Chondrocyte (in vitro differentiated cells): ENCODE results near the gene C2orf92. TPM values are rescaled to one million over a fixed set of nuclear protein-coding genes. Genes with fewer than 3 reads are reported as not detected.

Experiments
- DNase-seq: peaks from one replicate; pipeline ENCODE4 v3.0.0; 2021; ENCODE audit warnings: mixed read lengths, low spot score
- H3K27ac Mint-ChIP-seq: one replicate; pipeline ENCODE4 v1.8.0; 2021; ENCODE audit warnings: mild to moderate bottlenecking, moderate library complexity, mixed read lengths; ENCODE audit not compliant: unreplicated experiment
- H3K27me3 Mint-ChIP-seq: 2 replicates; pipeline ENCODE4 v1.8.0; 2021; ENCODE audit warnings: low read depth, mixed read lengths
- H3K36me3 Mint-ChIP-seq: 2 replicates; pipeline ENCODE4 v1.8.0; 2021; ENCODE audit warnings: low read depth, mixed read lengths
- H3K4me1 Mint-ChIP-seq: 2 replicates; pipeline ENCODE4 v1.8.0; 2021; ENCODE audit warnings: low read depth, mild to moderate bottlenecking, mixed read lengths
- H3K4me3 Mint-ChIP-seq: one replicate; pipeline ENCODE4 v1.8.0; 2021; ENCODE audit warnings: mild to moderate bottlenecking, moderate library complexity, mixed read lengths; ENCODE audit not compliant: unreplicated experiment
- H3K9me3 Mint-ChIP-seq: 2 replicates; pipeline ENCODE4 v1.8.0; 2021; ENCODE audit warnings: low read depth, mixed read lengths
- CTCF ChIP-seq: fragments of 200-600 bp; sonication (generic); IDR thresholded peaks from 2 replicates; pipeline ENCODE4 v1.5.0; 2021; ENCODE audit warnings: antibody characterized with exemption, mild to moderate bottlenecking, moderate library complexity
- total RNA-seq: library from RNA; stranded (reverse); gene quantifications from 3 replicates; pipeline ENCODE4 v1.2.1, GENCODE V29; 2021

C2orf92 gene
- total RNA-seq, 1 donor from 2014 or later = 8.8 TPM

GRCh38 chr2:97658691-97659157, 10.8 kb upstream of the C2orf92 start:
- no peak for TF ChIP-seq CTCF
- no peak for DNase-seq
- H3K36me3 Mint-ChIP-seq = peaks cover 27% of the 10 kb centered on the region
- H3K27me3 Mint-ChIP-seq = no peaks in the 10 kb centered on the region
- no peak overlapping the region for H3K27ac Mint-ChIP-seq
- peaks cover 16% of the 10 kb centered on the region for H3K9me3 Mint-ChIP-seq
- H3K4me3 Mint-ChIP-seq = no peak overlapping the region
- peaks cover 23% of the 10 kb centered on the region for H3K4me1 Mint-ChIP-seq

GRCh38 chr2:97659256-97660043, 10.1 kb upstream of the C2orf92 start:
- no peak for TF ChIP-seq CTCF
- no peak for DNase-seq
- no peak overlapping the region for H3K4me3 Mint-ChIP-seq
- H3K4me1 Mint-ChIP-seq = peaks cover 23% of the 10 kb centered on the region
- H3K27me3 Mint-ChIP-seq = no peaks in the 10 kb centered on the region
- no peak overlapping the region for H3K27ac Mint-ChIP-seq
- peaks cover 22% of the 10 kb centered on the region for H3K36me3 Mint-ChIP-seq
- peaks cover 8% of the 10 kb centered on the region for H3K9me3 Mint-ChIP-seq

GRCh38 chr2:97660044-97660774, 9.3 kb upstream of the C2orf92 start:
- Mint-ChIP-seq H3K27ac (no peak overlapping the region), H3K9me3 (peaks cover under 1% of the 10 kb centered on the region), H3K4me3 (no peak overlapping the region), H3K27me3 (no peaks in the 10 kb centered on the region), H3K4me1 (peaks cover 30% of the 10 kb centered on the region), H3K36me3 (peaks cover 17% of the 10 kb centered on the region)
- DNase-seq = no peak
- no peak for TF ChIP-seq CTCF

- DNase-seq = no peak
- H3K27me3 Mint-ChIP-seq = no peaks in the 10 kb centered on the region
- peak overlapping the region; percentile 6 for H3K4me3 Mint-ChIP-seq
- no peaks in the 10 kb centered on the region for H3K9me3 Mint-ChIP-seq
- H3K4me1 Mint-ChIP-seq = peaks cover 30% of the 10 kb centered on the region
- TF ChIP-seq CTCF = no peak
- no peak overlapping the region for H3K27ac Mint-ChIP-seq
- H3K36me3 Mint-ChIP-seq = peaks cover 14% of the 10 kb centered on the region
These were observed 8.6 kb upstream of the C2orf92 start for GRCh38 chr2:97660775-97661389.

- H3K27ac Mint-ChIP-seq = peak overlapping the region; percentile 96
- no peaks in the 10 kb centered on the region for H3K9me3 Mint-ChIP-seq
- no peak for DNase-seq
These were observed 7.6 kb upstream of the C2orf92 start for GRCh38 chr2:97661927-97662326.

More at GRCh38 chr2:97661927-97662326, 7.6 kb upstream of the C2orf92 start:
- Mint-ChIP-seq H3K36me3 (peaks cover 12% of the 10 kb centered on the region), H3K4me3 (peak overlapping the region; percentile 89), H3K4me1 (peaks cover 30% of the 10 kb centered on the region), H3K27me3 (no peaks in the 10 kb centered on the region)
- TF ChIP-seq CTCF = no peak
